ENCODE measurements around the gene RAB3D.
"Not testable (repeated sequence)": the region's sequence is repeated elsewhere in the genome, so short reads cannot be mapped to it uniquely, and the experiment has no call there.

RAB3D gene

DNA sequence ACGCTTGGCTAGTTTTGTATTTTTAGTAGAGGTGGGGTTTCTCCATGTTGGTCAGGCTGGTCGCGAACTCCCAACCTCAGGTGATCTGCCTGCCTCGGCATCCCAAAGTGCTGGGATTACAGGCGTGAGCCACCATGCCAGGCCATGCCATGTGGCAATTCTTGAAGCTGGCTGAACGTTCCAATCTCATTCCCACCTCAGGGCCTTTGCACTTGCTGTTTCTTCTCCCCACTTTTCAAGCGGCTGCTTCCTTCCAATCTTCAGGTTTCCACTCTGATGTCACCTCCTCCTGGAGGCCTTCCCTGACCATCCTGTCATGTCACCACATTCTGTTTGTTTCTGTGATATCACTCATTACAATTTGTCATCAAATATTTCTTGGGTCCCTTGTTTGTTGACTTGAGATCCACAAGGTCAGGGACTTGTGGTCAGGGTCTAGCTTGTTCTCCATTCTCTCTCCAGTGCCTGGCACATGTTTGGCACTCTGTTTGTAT lies 40.4 kb upstream of the RAB3D start:
- peak overlapping the region; percentile 86 for H3K27ac ChIP-seq
- TF ChIP-seq CTCF (conservative IDR thresholded peaks at IDR 0.05), result no peak

DNA sequence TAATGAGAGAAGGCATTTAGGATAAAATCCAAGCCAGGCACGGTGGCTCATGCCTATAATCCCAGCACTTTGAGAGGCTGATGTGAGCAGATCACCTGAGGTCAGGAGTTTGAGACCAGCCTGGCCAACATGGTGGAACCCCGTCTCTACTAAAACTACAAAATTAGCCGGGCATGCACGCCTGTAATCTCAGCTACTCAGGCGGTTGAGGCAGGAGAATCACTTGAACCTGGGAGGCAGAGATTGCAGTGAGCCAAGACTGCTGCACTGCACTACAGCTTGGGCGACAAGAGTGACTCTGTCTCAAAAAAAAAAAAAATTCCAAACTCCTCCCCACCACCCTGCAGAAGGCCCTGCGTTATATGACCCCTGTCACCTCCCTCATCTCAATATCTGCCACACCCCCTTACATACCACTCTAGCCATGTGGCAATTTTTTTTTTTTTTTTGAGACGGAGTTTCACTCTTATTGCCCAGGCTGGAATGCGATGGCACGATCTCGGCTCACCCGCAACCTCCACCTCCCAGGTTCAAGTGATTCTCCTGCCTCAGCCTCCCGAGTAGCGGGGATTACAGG lies 39.9 kb upstream of the RAB3D start:
- H3K27ac ChIP-seq, result not testable (repeated sequence)

GRCh38 chr19:11378319-11379189 lies 39.1 kb upstream of the RAB3D start:
- H3K27ac ChIP-seq, result no peak overlapping the region
- TF ChIP-seq CTCF (conservative IDR thresholded peaks at IDR 0.05), result peak; percentile 69

DNA sequence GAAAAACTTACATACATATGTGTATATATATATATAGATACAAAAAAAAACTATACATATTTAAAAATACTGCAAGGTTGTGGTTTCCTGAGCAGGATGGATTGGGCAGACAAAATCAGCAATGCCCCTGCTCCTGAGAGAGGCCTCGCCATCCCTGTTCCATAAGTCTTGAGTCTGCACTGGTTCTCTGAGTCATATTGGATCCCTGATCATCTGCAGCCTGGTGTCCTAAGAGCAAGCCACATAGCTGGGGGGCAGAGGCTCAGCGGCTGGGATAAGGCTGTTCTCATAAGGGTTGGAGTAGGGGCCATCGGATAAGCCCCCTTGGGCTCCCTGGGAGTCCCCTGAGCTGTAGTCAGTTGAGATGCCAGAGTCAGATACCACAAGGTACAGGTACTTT lies 38.3 kb upstream of the RAB3D start:
- no peak overlapping the region for H3K27ac ChIP-seq
- no peak for TF ChIP-seq CTCF (conservative IDR thresholded peaks at IDR 0.05)

- no peak for TF ChIP-seq CTCF (conservative IDR thresholded peaks at IDR 0.05)
- peak overlapping the region; percentile 93; the same call in 1 of the 2 replicates for H3K27ac ChIP-seq
These were observed 37.8 kb upstream of the RAB3D start for GRCh38 chr19:11377237-11377636.

DNA sequence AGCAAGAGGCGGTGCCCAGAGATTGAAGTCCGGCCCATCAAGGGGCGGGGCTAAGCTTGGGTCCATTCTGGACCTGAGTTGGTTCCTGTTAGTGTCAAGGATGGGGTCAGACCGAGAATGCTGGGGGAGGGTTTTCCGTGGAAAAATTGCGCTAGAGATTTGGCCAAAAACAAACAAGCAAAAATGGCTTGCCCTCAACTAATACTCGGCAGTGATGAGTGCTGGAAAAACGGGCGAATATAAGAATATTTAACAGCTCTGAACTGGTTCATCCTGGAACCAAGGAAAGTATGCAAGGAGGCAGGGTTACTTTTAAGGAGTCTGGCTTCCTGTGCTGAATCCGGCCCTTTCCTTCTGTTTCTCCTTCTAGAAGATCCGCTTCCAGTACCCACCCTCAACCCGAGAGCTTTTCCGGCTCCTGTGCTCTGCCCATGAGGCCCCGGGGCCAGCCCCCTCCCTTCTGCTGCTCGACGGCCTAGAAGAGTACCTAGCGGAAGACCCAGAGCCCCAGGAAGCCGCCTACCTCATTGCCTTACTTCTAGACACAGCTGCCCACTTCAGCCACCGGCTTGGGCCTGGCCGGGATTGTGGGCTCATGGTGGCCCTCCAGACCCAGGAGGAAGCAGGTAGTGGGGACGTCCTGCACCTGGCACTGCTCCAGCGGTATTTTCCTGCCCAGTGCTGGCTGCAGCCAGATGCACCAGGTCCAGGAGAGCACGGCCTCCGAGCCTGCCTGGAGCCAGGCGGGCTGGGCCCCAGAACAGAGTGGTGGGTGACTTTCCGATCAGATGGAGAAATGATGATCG lies 35.9 kb upstream of the RAB3D start:
- peak overlapping the region; percentile 93 for H3K27ac ChIP-seq
- no peak for TF ChIP-seq CTCF (conservative IDR thresholded peaks at IDR 0.05)

- H3K27ac ChIP-seq, result peak within 1 kb of the TSS; percentile 93
- TF ChIP-seq CTCF (conservative IDR thresholded peaks at IDR 0.05), result no peak
These were observed 35.1 kb upstream of the RAB3D start, which contains the start of gene SWSAP1 for GRCh38 chr19:11374433-11375142. Gene SWSAP1 (plus strand): TSS chr19:11374666. CDS start chr19:11374681, 15 bp downstream.
